Cardiac fibroblast (primary cell): Measurements from ENCODE around the gene GRIK3.

Experiments
- DNase-seq, 2 donors: peaks; one replicate each; pipeline versions ENCODE4 v3.0.0 to v3.0.0-alpha.2; 2010; ENCODE audit warnings: low read depth in 2 of 2
- H3K4me3 ChIP-seq, 2 donors: replicated peaks in 1 of 2; 1 replicate in 1 of 2; 2 replicates in 1 of 2; pipeline ENCODE4 v1.5.1; 2011; ENCODE audit warnings: low read depth in 2 of 2, low read length in 2 of 2, mild to moderate bottlenecking in 2 of 2, moderate library complexity in 1 of 2
- TF ChIP-seq, protein P1 (sequence below): IDR thresholded peaks from one replicate; pipeline ENCODE4 v1.5.1; 2011; ENCODE audit warnings: low read depth, mild to moderate bottlenecking, low read length, inconsistent platforms

Gene GRIK3

DNA sequence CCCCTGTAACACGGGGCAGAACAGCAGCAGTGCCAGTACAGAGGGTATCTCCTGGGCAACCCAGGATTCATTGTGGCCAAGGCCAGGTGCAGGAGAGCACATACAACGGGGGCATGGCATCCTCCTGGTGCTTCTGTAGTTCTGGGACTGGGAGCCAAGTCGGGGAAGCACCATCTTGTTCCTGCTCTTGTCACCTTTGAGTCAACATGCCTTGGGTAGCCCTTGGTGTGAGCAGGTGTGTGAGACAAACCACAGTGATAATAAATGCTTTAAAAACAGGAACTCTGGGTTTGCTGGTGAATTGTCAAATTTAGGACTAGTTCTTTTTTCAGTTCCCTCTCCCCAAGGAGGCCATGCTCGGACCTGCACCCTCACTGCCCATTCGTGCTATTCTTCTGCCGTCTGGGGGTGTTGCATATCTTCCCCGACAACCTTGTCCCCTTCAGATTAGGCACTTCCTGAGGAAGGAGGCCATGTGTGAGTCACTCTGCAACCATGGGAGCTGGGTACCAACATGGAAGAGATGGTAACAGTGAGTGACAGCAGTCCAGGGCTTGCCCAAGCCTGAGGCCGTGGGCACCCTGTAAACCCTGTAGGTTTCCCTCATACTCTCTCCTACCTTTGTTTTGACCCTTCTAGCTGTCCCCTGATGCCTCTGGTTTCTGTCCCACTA lies 150.2 kb downstream of the GRIK3 start:
- H3K4me3 ChIP-seq: no peak overlapping the region
- TF ChIP-seq, protein P1, sequence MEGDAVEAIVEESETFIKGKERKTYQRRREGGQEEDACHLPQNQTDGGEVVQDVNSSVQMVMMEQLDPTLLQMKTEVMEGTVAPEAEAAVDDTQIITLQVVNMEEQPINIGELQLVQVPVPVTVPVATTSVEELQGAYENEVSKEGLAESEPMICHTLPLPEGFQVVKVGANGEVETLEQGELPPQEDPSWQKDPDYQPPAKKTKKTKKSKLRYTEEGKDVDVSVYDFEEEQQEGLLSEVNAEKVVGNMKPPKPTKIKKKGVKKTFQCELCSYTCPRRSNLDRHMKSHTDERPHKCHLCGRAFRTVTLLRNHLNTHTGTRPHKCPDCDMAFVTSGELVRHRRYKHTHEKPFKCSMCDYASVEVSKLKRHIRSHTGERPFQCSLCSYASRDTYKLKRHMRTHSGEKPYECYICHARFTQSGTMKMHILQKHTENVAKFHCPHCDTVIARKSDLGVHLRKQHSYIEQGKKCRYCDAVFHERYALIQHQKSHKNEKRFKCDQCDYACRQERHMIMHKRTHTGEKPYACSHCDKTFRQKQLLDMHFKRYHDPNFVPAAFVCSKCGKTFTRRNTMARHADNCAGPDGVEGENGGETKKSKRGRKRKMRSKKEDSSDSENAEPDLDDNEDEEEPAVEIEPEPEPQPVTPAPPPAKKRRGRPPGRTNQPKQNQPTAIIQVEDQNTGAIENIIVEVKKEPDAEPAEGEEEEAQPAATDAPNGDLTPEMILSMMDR: no peak
- DNase-seq: no peak

DNA sequence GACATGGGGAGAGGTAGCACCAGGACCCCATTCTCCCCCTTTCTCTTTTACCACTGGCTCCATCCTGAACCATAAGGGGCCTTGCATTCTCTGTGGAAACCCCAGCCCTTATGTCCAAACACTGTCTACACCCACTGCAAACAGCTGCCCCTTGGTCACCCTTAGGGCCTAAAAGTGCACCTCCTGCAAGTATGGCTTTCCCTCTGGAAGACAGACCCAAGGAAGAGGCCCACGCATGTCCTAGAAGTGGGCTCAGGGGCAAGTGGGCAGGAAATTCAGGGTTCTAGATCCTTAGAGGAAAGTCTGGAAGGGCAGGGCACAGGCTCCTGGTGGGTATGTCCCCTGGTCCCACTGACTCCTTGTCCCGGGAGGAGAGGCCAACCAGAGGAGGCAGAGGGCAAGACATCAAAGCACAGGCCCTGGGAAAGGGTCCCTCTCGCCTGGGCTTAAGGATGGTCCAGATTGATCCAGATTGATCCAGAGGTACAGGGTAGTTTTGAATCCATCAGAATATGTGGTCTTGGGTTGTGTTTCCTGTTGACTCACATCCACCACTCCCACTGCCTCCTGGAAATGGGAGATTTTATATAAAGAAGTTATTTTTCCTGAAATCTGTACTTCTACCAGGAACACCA lies 150.9 kb downstream of the GRIK3 start:
- no peak for DNase-seq
- TF ChIP-seq, protein P1: no peak
- H3K4me3 ChIP-seq: no peak overlapping the region

DNA sequence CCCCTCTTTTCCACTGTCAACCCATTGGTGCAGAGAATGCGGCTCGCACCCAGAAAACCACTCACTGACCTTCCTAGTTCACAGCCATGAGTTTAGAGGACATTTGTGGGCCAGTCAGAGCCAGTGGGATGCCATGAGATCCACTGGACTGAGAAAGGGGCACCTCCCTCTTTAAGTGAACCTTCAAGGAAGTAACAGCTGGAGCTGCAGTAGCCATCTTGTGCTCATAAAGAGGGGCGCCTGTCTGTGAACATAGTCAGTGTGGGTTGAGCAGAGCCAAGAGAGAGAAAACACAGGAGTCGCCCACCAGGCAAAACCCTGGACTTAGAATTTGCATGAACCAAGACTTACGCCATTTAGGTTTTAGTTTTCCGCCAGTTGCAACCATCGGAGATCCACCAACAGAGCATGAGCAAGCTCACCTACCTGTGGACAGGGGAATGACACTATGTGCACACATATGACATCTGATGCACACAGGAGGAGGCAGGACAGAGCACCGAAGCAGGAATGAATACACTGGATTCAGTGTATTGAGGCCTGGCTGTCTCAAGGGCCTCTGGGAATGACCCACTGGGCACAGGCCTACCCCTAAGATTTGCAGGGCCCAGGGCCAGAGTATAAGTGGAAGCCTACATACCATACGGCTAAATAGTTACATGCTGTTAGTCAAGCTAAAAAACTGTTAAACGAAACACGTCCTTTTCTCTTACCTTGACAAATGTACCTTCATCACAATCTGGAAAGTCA lies 151.6 kb downstream of the GRIK3 start:
- TF ChIP-seq, protein P1: no peak
- no peak overlapping the region for H3K4me3 ChIP-seq
- DNase-seq: no peak

DNA sequence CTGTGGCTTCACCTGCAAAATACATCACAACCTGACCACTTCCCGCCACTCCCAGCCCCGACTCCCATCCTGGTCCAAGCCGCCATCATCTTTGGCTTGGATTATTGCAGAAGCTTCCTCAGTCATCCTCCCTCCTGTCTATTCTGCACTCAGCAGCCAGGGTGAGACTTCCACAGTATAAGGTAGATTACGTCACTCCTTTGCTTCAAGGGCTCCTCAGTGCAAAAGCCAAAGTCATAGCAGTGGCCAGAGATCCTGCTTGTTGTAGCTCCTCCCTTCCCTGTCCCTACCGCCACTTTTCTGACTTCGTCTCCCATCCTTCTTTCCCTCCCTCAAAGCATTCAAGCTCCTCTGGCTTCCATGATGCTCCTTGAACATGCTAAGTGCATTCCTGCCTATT lies 152.8 kb downstream of the GRIK3 start:
- H3K4me3 ChIP-seq: no peak overlapping the region
- no peak for DNase-seq
- TF ChIP-seq, protein P1: no peak

DNA sequence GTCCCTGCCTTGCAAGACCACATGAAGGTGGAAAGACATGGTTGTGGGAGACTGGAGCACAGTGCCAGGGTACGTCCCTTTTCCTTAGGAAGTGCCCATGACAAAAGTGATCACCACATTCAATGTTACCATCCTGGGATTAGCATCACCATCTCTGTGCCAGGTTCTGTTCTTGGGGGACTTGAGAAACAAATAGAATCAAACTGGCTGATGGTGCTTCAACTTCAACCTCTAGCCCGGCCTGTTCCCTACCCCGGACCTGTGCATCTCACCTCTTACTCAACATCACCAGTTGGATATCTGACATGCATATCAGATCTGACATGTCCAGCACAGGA lies 153.3 kb downstream of the GRIK3 start:
- no peak for DNase-seq
- H3K4me3 ChIP-seq: no peak overlapping the region
- TF ChIP-seq, protein P1: no peak

DNA sequence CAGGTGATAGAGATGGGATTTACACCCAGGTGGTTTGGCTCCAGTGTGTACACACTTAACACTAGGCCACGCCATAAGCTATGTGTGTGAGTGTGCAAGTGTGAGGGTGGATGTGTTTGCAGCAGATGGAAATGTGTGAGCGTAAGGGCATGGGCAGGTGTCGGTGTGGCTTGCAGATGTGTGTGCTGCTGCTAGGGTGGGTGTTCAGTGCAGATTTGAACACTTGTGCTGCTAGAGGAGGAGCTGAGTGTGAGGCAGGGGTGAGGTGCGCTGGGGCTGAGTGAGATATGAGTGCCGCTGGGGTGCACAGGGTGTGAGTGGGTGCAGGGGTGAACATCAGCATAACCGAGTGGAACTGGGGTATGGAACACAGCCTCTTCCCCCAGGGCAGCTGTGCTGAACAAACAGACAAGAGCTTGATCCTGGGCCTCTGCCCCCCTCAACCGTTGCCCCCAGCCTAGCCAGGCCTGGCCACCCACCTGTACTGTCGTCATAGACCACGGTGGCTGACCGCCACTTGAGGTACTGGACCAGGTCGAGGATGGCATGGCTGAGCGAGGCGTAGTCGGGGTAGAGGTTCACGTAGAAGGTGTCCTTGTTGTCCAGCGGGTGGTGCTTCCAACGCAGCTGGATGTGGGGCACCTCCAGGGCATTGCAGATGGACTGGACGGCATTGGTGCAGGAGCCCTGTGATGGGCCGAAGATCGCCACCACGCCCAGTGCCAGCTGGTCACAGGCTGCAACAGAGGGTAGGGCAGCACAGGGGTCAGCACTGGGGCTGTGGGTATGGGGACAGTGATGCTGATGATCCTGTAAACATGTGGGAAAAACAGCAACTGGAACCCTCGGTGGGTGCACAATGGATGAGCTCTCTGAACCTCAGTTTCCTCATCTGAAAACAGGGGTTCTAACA lies 153.9 kb downstream of the GRIK3 start:
- no peak for DNase-seq
- no peak overlapping the region for H3K4me3 ChIP-seq
- TF ChIP-seq, protein P1: no peak
